Kidney (tissue), 14 donors: ENCODE results near the gene RNF144B. TPM values are rescaled to one million over a fixed set of nuclear protein-coding genes. Genes with fewer than 3 reads are reported as not detected.
"Not testable (repeated sequence)": the region's sequence is repeated elsewhere in the genome, so short reads cannot be mapped to it uniquely, and the experiment has no call there.

Experiments
- DNase-seq, 5 donors: peaks; one replicate each; pipeline ENCODE4 v3.0.0-alpha.2; 2013 to 2020
- FAIRE-seq: peaks from 2 replicates; lab custom pipeline; 2012; peaks lifted over from hg19 to GRCh38; lab: Jason Lieb, UNC
- H3K27ac ChIP-seq, 2 donors: one replicate each; pipeline ENCODE4 v1.7.0; 2013; ENCODE audit warnings: low read depth in 2 of 2, low read length in 2 of 2, inconsistent platforms in 1 of 2
- H3K27me3 ChIP-seq: one replicate; pipeline ENCODE4 v1.7.1; 2013; ENCODE audit warnings: low read length, inconsistent platforms; ENCODE audit not compliant: control insufficient read depth, insufficient read depth
- H3K36me3 ChIP-seq, 3 donors: one replicate each; pipeline versions ENCODE4 v1.7.0 to v1.7.1; 2013; ENCODE audit warnings: low read length in 3 of 3, control low read depth in 1 of 3, inconsistent platforms in 1 of 3; ENCODE audit not compliant: insufficient read depth in 3 of 3, control insufficient read depth in 2 of 3
- H3K4me1 ChIP-seq, 3 donors: one replicate each; pipeline versions ENCODE4 v1.7.0 to v1.7.1; 2013; ENCODE audit warnings: low read length in 3 of 3, inconsistent platforms in 1 of 3, low read depth in 1 of 3; ENCODE audit not compliant: control insufficient read depth in 2 of 3, insufficient read depth in 2 of 3
- H3K4me3 ChIP-seq, 3 donors: one replicate each; pipeline versions ENCODE4 v1.7.0 to v1.8.1; 2013; ENCODE audit warnings: low read length in 3 of 3, control low read depth in 1 of 3, inconsistent platforms in 1 of 3
- H3K9ac ChIP-seq, 3 donors: one replicate each; pipeline versions ENCODE4 v1.7.0 to v1.7.1; 2013; ENCODE audit warnings: low read length in 3 of 3, control low read depth in 1 of 3, inconsistent platforms in 1 of 3
- H3K9me3 ChIP-seq, 3 donors: one replicate each; pipeline versions ENCODE4 v1.7.0 to v1.7.1; 2013; ENCODE audit warnings: low read length in 3 of 3, control low read depth in 1 of 3, inconsistent platforms in 1 of 3; ENCODE audit not compliant: control insufficient read depth in 2 of 3, insufficient read depth in 1 of 3
- CTCF ChIP-seq: IDR thresholded peaks from 3 replicates; pipeline ENCODE4 v1.5.1; 2012; ENCODE audit warnings: mild to moderate bottlenecking, moderate library complexity, borderline replicate concordance; ENCODE audit not compliant: insufficient read depth; ENCODE audit errors: extremely low read depth
- intact Hi-C: fragments of 100-400 bp; cut with DNase I; formaldehyde crosslinking; loops from one replicate; pipeline ENCODE4 v1.11.1; 2022
- polyA plus RNA-seq: library from polyadenylated mRNA; stranded (reverse); fragments of 350-450 nt; fragmentation: Illumina TruSeq; extraction: RNeasy Lipid Tissue Mini Kit (QIAGEN cat#74804); gene quantifications from one replicate; pipeline ENCODE4 v1.2.3, GENCODE V29; 2014; ENCODE audit warnings: low read depth, low replicate concordance; ENCODE audit not compliant: insufficient read depth
- total RNA-seq: library from RNA; stranded (reverse); fragmentation: NEBNext Ultra II Directional; extraction: Animal tissue kit (Norgen Biotek cat#: 25700); gene quantifications from one replicate; pipeline ENCODE4 v1.2.1, GENCODE V29; 2021
- donor health status: control.
- donor health status: control.
- donor health status: control.
- donor health status: control.
- donor health status: control.
- donor health status: DM: yes; HTN: yes; CAD: no.
- donor health status: Normal renal cell carcinoma (clear cell type).

Gene RNF144B
- total and polyA plus RNA-seq, 2 donors from 2014 or later, result 9.4 to 153 TPM

GRCh38 chr6:18362058-18362561 is 25.0 kb upstream of the RNF144B start:
- H3K9me3 ChIP-seq, result no peaks in the 10 kb centered on the region
- DNase-seq, result no peak
- no peaks in the 10 kb centered on the region for H3K36me3 ChIP-seq
- no peak overlapping the region for H3K9ac ChIP-seq
- no peak for TF ChIP-seq CTCF
- no peak for FAIRE-seq
- H3K4me3 ChIP-seq, result no peak overlapping the region
- no peak overlapping the region for H3K27ac ChIP-seq
- no peaks in the 10 kb centered on the region for H3K27me3 ChIP-seq
- peaks cover 0 to 7% (median 5%) of the 10 kb centered on the region in 3 donors for H3K4me1 ChIP-seq
- intact Hi-C loops, result no loop called here

- intact Hi-C loops, result no loop called here
- Histone ChIP-seq H3K36me3 (no peaks in the 10 kb centered on the region), H3K9me3 (no peaks in the 10 kb centered on the region), H3K4me3 (no peak overlapping the region), H3K27me3 (no peaks in the 10 kb centered on the region), H3K9ac (no peak overlapping the region), H3K27ac (no peak overlapping the region), H3K4me1 (peaks cover 0 to 7% (median 5%) of the 10 kb centered on the region in 3 donors)
- no peak for FAIRE-seq
- DNase-seq, result no peak
- no peak for TF ChIP-seq CTCF
Measured at GRCh38 chr6:18363746-18364145, 23.4 kb upstream of the RNF144B start.

- H3K36me3 ChIP-seq, H3K4me3 ChIP-seq, DNase-seq, H3K9ac ChIP-seq, H3K27ac ChIP-seq, H3K9me3 ChIP-seq, FAIRE-seq, H3K4me1 ChIP-seq, H3K27me3 ChIP-seq, intact Hi-C loops: not testable (repeated sequence)
Measured at GRCh38 chr6:18364561-18364960, 22.6 kb upstream of the RNF144B start.

- H3K4me1 ChIP-seq, result no peaks in the 10 kb centered on the region
- no peak overlapping the region for H3K27ac ChIP-seq
- TF ChIP-seq CTCF, result no peak
- no peak for DNase-seq
- H3K27me3 ChIP-seq, result no peaks in the 10 kb centered on the region
- H3K36me3 ChIP-seq, result no peaks in the 10 kb centered on the region
- no peak for FAIRE-seq
- H3K9me3 ChIP-seq, result no peaks in the 10 kb centered on the region
- H3K4me3 ChIP-seq, result no peak overlapping the region
- no peak overlapping the region for H3K9ac ChIP-seq
- intact Hi-C loops, result no loop called here
Measured at GRCh38 chr6:18367371-18367770, 19.8 kb upstream of the RNF144B start.
